NCI-H2081 (cell line): ENCODE results near the gene OPTC.
"Not testable (repeated sequence)": the region's sequence is repeated elsewhere in the genome, so short reads cannot be mapped to it uniquely, and the experiment has no call there.

Experiments used
- DNase-seq, 2 experiments: peaks; one replicate each; lab custom pipeline; 2025; lab: John Stamatoyannopoulos, UW

Gene OPTC, protein sequence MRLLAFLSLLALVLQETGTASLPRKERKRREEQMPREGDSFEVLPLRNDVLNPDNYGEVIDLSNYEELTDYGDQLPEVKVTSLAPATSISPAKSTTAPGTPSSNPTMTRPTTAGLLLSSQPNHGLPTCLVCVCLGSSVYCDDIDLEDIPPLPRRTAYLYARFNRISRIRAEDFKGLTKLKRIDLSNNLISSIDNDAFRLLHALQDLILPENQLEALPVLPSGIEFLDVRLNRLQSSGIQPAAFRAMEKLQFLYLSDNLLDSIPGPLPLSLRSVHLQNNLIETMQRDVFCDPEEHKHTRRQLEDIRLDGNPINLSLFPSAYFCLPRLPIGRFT

DNA sequence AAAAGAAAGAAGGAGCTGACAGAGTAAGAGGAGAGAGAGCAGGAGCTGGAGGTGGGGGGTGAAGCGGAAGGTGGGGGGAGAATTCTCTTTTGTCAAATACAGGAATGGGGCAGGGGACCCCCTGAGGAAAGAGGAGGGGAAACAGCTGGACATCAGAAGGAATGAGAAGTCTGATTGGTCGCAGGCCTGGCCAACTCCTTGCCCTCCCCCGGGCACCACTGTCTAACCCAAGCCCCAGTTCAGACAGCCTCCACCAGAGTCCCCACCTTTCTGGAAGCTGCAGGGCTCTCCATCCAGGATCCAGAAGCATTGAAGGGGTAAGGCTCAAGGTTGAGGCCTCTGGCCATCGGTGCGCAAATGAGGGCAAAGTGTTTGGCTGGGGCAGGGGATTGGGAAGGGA lies at the start of gene OPTC:
Gene OPTC, plus strand, starts transcription at position 253 of the 400 bp plus-strand sequence. CDS start 1,853 bp downstream, outside the sequence.
- DNase-seq = no peak

DNA sequence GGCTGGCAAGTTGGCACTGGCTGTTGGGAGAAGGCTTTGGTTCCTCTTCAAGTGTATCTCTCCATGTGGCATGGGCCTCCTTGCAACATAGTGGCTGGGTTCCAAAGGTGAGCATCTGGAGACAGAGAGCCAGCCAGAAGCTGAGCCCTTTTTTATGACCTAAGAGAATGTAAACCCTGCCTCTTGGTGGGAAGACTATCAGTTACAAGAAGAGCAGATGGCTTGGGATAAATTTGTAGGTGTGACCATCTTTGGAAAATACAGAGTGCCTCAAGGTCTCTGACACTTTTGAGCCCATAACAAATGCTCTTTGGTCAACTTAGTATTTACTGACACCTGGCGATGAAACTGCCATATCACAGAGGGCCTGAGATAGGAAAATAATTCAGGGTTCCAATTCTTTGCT lies 49.8 kb upstream of the OPTC start:
- no peak for DNase-seq

DNA sequence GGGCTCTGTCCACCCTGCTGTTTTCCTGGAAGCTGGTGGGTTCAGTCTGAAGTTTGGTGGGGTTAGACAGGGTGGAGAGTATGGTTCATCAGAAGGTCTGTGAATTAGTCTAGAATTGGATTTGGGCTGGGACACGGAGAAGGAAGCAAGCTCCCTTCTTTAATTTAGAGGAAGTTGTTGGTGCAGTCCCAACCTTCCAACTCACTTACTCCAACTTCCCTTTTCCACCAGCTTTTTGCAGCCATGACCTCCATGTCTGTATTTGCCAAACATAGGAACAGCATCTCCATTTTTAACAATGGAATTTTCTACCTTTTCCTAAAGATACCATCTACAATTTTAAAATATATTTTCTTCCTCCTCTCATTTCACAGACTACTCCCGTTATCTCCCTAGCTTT lies 46.8 kb upstream of the OPTC start:
- no peak for DNase-seq

GRCh38 chr1:203447598-203447997 lies 46.4 kb upstream of the OPTC start:
- not testable (repeated sequence) for DNase-seq

GRCh38 chr1:203448521-203449061 lies 45.4 kb upstream of the OPTC start:
- peak; percentile 65 to 89 for DNase-seq

- DNase-seq = no peak
These were observed 44.0 kb upstream of the OPTC start for GRCh38 chr1:203450001-203450400.

DNA sequence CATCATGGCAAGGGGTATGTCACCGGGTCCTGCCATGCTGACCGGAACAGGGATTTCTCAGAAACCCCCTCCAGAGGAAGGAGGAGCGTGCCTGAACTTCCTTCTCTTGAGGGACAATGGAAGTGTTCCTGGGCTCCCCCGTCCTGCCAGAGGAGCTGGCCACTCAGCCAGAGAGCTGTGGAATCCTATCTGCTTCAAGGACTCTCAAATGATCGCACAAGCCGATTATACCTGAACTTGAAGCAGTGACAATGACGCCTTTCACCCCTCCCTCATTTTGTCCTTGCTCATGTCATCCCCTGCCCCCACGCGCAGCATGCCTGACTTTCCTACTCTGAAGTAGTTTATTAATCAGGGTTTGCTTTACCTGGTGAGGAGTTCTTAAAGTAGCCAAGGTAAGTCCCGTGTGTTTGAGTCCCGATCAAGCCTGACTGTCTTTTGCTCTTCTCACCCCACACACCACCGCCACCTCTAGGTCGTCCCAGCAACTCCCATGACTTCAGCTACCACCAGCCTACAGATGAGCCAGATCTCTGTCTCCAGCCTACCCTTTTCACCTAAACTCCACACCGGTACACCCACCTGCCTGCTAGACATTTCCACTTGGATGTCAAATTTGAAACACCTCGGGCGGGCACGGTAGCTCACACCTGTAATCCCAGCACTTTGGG lies 43.3 kb upstream of the OPTC start:
- no peak for DNase-seq

DNA sequence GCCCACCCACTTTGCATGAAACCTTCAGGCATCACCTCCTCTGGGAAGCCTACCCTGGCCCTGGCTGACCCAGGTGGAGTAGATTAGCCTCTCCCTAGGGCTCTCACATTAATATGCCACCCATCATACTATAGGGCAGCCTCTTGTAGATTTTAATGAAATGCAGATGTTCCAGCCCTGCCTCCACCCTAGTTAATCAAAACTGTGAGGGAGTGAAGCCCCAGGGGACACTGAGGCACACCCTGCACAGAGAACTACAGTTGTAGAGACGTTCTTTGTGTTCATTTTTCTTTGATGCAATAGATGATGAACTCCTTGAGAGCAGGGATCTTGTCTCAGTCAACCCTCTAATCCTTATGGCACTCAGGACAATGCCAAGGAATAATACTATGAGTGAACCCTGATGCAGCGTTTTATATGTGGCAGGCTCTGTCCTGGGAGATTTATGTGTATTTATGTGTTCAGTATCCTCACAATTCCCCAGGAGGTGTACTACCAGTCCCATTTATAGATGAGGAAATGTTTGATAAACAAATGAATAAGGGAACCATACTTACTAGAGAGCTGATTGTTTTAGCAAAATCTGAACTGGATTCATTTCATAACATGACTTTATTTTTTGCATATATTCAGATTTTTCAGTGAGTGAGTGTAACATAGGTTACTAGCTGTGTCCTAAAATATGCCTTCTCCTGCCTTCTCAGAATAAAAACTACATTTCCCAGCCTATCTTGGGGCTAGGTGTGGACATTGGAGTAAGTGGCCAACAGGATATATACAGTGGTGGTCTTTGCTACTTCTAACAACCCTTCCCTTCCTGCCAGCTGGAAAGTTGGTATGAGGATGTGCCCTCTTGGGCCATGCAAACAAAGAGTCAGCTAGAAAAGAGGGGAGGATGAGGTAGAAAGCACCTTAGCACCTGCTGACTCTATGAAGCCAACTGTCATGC lies 41.8 kb upstream of the OPTC start:
- DNase-seq = no peak

DNA sequence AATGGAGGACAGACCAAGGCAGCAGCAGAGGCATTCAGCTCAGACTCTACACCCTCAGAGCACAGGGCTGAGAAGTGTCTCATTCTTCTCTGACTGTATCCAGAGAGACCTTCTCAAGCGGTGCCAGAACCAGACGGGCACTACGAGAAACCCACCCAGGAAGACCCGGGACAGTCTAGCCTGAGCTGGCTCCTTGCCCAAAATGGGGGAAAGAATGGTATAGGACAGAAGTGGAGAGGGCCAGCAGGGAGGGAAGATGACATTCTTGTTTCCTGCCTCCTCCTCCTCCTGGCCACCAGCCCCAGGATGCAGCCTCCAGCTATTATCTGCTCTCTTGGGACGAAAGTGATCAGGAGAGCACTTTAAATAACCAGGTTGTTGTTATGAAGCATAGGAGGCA lies 40.9 kb upstream of the OPTC start:
- DNase-seq = no peak

GRCh38 chr1:203453616-203454015 lies 40.3 kb upstream of the OPTC start:
- DNase-seq = no peak

DNA sequence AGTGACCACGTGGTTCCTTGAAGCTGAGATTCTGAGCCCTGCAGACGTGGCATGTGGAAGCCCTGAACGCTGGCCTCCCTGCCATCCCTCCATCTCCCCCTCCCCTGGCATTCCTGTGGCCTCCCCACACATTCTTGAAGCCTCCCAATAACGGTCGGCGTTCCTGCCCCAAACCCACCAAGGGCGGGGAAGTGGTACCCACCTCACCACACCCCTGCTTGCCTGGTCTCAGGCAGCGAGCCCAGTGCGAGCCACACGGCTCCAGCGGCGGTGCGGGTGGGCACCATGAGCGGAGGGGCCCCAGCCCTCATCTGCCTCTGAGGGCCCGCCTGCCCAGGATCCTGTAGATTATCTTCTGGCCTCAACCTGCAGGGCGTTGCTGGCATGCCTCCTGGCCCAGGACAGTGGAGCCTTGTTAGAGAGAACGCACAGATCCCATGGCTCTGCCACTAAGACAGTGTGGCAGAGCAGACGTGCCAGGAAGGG lies 38.9 kb upstream of the OPTC start:
- DNase-seq = no peak

- no peak for DNase-seq
These were observed 38.2 kb upstream of the OPTC start for GRCh38 chr1:203455706-203456105.

DNA sequence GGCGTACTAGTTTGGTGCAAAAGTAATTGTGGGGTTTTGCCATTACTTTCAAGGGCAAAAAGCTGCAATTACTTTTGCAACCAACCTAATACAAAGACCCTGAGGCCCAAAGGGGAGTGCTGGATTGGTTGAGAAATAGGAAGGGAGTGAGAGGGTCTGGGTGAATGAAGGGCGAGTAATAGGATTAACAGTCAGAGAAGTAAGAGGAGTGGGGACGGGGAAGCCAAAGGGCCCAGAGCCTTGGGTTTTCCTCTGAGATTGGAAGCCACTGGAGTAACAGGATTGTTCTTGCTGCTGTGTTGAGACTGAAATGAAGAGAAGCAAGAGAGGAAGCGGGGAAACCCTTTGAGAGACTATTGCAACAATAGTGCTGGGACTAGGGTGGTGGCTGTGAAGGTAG lies 37.4 kb upstream of the OPTC start:
- DNase-seq = no peak

- no peak for DNase-seq
These were observed 35.9 kb upstream of the OPTC start for GRCh38 chr1:203458078-203458477.

- DNase-seq = no peak
These were observed 34.2 kb upstream of the OPTC start for GRCh38 chr1:203459671-203460201.

GRCh38 chr1:203461717-203462116 lies 32.2 kb upstream of the OPTC start:
- peak; percentile 46 to 71 for DNase-seq

GRCh38 chr1:203462143-203462542 lies 31.8 kb upstream of the OPTC start:
- no peak for DNase-seq

DNA sequence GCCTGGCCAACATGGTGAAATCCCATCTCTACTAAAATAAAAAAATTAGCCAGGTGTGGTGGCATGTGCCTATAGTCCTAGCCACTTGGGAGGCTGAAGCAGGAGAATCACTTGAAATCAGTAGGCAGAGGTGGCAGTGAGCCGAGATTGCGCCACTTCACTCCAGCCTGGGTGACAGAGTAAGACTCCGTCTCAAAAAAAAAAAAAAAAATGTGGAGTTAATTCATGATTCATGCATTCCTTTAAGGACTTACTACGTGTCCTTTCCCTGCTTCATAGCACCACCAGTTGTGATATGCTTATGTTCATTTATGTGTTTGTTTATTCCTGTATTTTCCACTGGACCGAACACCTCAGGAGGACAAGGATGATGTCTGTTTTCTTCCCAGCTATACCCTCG lies 31.1 kb upstream of the OPTC start:
- no peak for DNase-seq

- DNase-seq = no peak
These were observed 30.4 kb upstream of the OPTC start for GRCh38 chr1:203463469-203464062.

DNA sequence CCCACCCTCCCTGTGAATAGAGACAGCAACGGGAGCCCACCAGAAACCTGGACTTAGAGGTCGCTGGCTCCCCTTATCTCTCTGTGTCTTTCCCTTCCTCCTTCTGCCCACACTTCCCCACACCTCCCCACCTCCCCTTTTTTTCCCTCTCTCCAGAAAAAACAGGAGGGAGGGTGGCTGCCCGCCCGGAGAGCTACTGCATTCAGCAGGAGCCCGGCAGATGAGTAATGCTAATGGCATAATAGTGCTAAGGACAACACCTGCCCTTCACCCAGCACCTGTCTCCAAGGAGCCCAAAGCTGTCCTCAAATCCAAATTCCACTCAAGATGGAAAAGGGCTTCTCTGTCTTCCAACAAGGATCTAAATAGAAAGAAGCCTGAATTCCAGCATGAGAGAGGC lies 29.7 kb upstream of the OPTC start:
- peak in 1 of 2 experiments; percentile 18 for DNase-seq

- no peak for DNase-seq
These were observed 29.2 kb upstream of the OPTC start for GRCh38 chr1:203464743-203465142.
